NCI-H2029 treated with DMSO at 0.1 percent for 48 hours (cell line): ENCODE results near the gene SEMA3G.

Experiments used
- DNase-seq: peaks from one replicate; lab custom pipeline; 2025; lab: John Stamatoyannopoulos, UW

SEMA3G gene

DNA sequence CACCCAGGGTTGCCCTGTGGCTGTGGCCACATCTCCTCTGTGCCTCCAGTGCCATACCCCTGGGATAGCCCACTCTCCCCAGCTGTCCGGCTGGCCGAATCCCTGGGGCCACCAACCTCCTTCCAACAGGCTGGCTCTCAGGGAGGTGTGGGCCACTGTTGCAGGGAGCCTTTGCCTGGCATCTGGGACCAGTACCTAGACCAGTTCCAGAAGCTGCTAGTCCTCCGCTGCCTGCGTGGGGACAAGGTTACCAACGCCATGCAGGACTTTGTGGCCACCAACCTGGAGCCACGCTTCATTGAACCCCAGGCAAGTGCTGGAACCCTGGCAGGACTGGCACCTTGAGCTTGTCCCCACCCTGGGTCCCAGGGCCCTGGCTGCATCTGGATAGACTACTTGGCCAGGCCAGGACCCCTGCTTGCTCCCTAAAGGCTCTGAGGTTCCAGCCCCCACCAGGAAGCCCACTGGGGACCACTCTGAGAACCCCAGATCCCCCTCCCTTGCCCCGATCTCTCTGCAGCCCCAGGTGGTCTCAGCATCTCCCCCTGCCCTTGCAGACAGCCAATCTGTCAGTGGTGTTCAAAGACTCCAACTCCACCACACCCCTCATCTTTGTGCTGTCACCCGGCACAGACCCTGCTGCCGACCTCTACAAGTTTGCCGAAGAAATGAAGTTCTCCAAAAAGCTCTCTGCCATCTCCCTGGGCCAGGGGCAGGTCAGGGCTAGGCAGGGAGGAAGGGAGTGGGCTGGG, 50.0 kb downstream of the SEMA3G start:
- no peak for DNase-seq

DNA sequence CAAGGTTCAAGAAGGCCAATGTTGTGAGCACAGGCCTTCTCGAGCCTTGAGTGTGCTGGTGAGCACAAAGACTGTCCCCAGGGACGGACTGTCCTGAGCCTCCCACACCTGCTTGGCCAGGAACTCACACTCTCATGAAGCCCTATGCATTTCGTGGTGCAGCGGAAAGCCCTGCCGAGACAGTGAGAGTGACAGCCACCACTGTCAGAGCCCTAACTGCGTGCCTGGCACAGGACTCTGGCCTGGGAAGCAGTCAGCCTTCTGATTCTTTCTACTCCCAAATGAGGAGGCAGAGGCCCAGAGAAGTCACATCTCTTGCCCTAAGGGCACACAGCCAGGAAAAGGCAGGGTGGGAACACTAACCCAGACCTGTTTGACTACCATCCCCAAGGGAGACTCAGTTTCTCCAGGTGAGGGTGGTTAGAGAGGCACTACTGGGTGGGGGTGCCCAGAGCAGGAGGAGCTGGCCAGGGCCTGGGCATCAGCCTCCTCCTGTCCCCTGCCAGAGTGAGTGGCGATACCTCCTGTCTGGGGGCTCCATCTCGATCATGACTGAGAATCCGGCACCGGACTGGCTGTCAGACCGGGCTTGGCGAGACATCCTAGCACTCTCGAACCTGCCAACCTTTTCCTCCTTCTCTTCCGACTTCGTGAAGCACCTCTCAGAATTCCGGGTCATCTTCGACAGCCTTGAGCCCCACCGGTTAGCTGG, 50.8 kb downstream of the SEMA3G start:
- no peak for DNase-seq

DNA sequence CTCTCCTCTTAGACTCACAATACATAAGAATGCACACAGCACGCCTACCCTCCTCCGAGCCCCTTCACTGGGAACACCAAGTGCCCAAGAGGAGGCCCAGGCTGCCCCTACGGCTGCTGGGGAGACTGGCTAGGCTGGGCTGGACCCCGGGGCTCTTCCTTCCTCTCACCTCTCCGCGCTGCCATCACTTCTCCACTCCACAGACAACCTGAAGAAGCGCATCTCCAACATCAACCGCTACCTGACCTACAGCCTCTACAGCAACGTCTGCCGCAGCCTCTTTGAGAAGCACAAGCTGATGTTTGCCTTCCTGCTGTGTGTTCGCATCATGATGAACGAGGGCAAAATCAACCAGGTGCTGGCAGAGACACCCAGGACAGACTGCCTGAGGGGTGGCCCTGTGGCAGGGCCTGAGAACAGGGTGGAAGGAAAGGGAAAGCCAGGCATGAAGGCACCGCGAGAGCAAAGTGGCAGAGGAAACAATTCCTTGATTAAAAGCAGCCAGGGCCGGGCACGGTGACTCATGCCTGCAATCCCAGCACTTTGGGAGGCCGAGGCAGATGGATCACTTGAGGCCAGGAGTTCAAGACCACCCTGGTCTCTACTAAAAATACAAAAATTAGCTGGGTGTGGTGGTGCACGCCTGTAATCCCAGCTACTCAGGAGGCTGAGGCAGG, 51.6 kb downstream of the SEMA3G start:
- DNase-seq, result no peak

DNA sequence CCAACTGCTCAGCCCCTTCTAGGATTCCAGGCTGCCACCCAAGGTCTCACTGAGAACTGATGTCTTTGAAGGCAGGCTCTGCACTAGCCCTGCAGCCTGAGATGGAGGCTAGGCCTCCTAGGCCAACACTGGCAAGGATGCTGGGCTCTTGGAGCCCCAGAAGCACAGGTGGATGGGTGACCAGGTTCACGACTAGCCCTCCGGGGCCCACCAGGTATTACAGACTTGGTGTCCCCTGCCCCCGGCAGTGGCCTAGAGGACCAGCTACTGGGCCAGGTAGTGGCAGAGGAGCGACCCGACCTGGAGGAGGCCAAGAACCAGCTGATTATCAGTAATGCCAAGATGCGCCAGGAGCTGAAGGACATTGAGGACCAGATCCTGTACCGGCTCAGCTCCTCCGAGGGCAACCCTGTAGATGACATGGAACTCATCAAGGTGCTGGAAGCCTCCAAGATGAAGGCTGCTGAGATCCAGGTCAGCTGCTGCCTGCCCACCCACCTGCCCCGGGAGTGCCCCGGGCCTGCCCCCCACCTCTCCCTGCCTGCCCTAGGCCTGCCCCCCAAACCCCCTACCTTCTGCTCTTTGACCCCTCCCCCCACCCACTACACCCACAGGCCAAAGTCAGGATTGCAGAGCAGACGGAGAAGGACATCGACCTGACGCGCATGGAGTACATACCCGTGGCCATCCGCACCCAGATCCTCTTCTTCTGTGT, 52.5 kb downstream of the SEMA3G start:
- DNase-seq, result no peak

DNA sequence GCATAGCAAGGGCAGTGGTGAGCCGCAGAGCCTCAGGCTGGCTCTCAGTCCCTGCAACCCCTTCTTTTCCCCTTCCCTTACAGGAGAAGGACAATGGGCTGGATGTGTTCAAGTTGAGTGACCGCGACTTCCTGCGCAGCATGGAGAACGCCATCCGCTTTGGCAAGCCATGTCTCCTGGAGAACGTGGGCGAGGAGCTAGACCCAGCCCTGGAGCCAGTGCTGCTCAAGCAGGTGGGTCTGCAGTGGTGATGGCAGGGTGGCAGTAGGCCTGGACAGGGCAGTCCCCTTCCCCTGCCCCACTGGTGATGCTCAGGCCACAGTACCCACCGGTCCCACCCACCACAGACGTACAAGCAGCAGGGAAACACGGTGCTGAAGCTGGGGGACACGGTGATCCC, 53.8 kb downstream of the SEMA3G start:
- no peak for DNase-seq

DNA sequence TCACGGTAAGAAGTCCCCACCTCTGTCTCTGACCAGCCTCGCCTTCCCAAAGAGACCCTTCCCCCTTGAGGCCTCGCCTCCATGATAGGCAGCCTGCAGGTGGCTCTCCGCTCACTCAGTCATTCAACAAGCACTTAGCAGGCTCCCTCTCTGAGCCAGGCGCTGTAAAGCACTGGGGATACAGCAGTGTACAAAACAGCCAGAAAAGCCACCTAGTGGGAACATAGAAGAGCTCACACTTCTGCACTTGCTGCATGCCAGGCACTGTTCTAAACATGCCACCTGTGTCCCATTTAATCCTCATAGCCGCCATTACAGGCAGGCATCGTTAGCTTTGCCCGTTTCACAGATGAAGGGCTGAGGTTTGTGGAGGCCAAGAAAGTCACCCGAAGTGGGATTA, 56.0 kb downstream of the SEMA3G start:
- no peak for DNase-seq

DNA sequence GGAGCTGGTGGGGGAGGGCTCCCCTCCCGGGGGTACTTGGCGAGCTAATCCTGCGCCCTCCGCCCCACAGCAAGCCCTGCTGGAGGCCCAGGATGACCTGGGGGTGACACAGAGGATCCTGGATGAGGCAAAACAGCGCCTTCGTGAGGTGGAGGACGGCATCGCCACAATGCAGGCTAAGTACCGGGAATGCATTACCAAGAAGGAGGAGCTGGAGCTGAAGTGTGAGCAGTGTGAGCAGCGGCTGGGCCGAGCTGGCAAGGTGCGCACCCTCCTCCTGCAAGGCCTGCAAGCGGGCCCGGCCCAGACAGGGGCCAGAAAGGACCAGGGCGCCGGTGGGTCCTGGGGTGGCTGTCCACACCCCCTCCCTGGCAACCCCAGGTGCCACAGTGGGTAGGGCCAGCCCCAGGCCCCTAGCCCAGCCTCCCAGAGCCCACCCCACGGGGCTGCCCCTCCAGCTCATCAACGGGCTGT, 56.5 kb downstream of the SEMA3G start:
- DNase-seq, result no peak

DNA sequence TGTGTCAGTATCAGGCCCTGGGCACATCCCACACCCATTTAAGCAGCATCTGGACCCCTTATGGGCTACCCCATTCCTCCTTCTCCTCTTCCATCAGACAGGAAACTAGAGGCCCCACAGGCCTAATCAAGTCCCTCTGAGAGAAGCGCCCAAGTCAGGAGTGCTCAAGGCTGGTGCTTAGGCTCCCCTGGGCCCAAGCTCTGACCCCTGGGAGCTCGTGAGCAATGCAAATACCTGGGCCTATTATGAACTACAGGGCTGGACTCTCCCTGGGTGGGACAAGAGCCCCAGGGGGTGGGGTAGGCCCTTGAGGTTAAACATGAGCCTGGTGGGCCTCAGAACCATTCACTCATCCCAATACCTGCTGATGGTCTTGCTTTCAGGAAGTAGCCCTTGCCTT, 57.4 kb downstream of the SEMA3G start:
- no peak for DNase-seq

DNA sequence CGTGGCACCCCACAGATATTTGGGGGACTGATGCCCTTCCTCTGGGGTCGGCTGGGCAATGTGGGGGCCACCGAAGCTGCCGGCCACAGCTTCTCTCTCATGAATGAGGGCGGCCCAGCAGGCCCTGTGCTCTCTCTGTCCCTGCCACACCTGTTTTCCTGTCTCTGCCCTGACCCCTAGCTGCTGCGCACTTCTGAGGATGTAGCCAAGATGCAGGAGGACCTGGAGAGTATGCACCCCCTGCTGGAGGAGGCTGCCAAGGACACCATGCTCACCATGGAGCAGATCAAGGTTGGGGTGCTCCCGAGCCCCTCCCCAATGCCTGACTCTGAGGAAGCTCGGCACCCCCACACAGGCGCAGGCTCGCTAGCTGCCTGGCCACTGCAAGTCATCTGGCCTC, 59.7 kb downstream of the SEMA3G start:
- DNase-seq, result no peak

DNA sequence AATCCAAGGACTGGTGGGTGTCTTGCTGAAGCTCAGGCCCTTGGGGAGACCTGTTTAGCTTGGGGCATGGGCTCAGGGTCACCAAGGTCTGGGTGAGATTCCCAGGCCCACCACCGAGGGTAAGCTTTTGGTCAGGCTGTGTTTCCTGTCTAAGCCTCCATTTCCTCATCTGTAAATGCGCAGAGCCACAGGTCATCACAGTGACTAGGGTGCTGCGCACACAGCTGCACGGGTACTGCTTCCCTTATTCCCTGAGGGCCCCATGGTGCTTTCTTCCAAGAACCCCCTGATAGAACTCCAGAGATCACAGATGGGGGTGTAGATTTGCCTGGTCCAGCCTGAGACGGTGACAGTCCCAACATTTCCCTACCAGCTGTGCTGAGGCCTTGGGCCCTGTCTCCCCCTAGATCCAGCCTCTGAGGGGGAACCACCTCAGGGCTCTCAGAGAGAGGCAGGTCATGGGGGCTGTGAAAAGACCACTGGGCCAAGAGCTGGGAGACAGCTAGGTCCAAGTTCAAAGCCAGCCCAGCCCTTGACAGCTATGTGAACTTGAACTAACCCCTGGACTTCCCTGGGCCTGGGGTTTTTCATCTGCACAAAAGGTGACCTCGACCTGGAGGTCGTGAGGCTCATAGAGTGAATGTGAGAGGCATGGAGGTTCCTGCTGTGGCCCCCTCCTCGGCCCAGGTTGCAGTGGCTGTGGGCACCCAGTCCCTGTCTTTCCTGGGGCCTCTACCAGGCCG, 60.7 kb downstream of the SEMA3G start:
- no peak for DNase-seq

DNA sequence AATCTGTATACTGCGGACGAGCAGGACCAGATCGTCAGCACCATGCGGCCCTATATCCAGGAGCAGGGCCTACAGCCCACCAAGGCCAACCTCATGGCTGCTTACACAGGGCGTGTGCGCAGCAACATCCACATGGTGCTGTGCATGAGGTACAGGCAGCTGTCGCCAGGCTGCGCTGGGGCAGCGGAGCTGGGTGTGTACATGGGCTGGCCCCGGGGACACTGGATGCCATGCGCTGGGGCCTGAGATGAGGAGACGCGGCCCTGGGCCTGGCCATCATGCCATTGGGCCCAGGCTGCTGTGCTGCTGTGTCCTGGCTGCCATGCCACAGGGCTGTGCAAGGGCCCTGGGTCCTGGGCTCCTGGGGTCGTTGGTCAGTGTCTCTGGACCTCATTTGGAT, 61.5 kb downstream of the SEMA3G start:
- DNase-seq, result no peak
